H1 (cell line): ENCODE data around the gene SEMA5B. TPM values are rescaled to one million over a fixed set of nuclear protein-coding genes. Genes with fewer than 3 reads are reported as not detected.

ENCODE experiments used
- CTCF ChIA-PET: fragments of 300-600 bp; sonication (Branson Sonifier 250); formaldehyde crosslinking; loops from one replicate; lab custom pipeline; 2021; ENCODE audit not compliant: partially characterized antibody; lab: Charles Lee
- POLR2A ChIA-PET: fragments of 300-600 bp; sonication (Branson Sonifier 250); formaldehyde crosslinking; loops from one replicate; lab custom pipeline; 2021; ENCODE audit warnings: inconsistent platforms; ENCODE audit not compliant: partially characterized antibody; lab: Charles Lee
- DNase-seq, 2 experiments: peaks; one replicate each; pipeline versions ENCODE4 v3.0.0 to v3.0.0-alpha.2; 2010 to 2022; ENCODE audit warnings: low spot score in 2 of 2, low read depth in 1 of 2, mixed read lengths in 1 of 2
- FAIRE-seq: peaks from 2 replicates; lab custom pipeline; 2011; peaks lifted over from hg19 to GRCh38; lab: Jason Lieb, UNC
- H2AFZ ChIP-seq: 2 replicates; pipeline ENCODE4 v1.8.1; 2012; ENCODE audit warnings: low read length, inconsistent platforms
- H2AK5ac ChIP-seq: 2 replicates; pipeline ENCODE4 v1.6.1; 2013; ENCODE audit warnings: low read depth, low read length
- H2BK120ac ChIP-seq: replicated peaks from 2 replicates; pipeline ENCODE3; 2013; ENCODE audit warnings: low read depth, low read length, inconsistent platforms
- H2BK12ac ChIP-seq: 2 replicates; pipeline ENCODE4 v1.6.1; 2013; ENCODE audit warnings: low read depth, low read length
- H2BK15ac ChIP-seq: 2 replicates; pipeline ENCODE4 v1.6.1; 2013; ENCODE audit warnings: low read length
- H2BK20ac ChIP-seq: 2 replicates; pipeline ENCODE4 v1.6.1; 2013; ENCODE audit warnings: low read length
- H2BK5ac ChIP-seq: 2 replicates; pipeline ENCODE4 v1.6.1; 2013; ENCODE audit warnings: low read depth, low read length
- H3K14ac ChIP-seq: 2 replicates; pipeline ENCODE4 v1.6.1; 2013; ENCODE audit warnings: inconsistent platforms; ENCODE audit not compliant: insufficient read length
- H3K18ac ChIP-seq: 2 replicates; pipeline ENCODE4 v1.6.1; 2013; ENCODE audit warnings: low read length; ENCODE audit errors: extremely low read depth
- H3K23ac ChIP-seq: 2 replicates; pipeline ENCODE4 v1.6.1; 2013; ENCODE audit warnings: inconsistent platforms; ENCODE audit not compliant: insufficient read length
- H3K23me2 ChIP-seq: 2 replicates; pipeline ENCODE4 v1.6.1; 2013; ENCODE audit warnings: low read depth, low read length
- H3K27ac ChIP-seq: 2 replicates; pipeline ENCODE4 v1.6.1; 2011; ENCODE audit warnings: low read depth, low read length, inconsistent platforms
- H3K27me3 ChIP-seq, 4 experiments: replicated peaks in 1 of 4; 1 replicate in 1 of 4; 2 replicates in 3 of 4; pipeline versions ENCODE4 v1.6.1 to v1.8.1; 2011 to 2013; ENCODE audit warnings: low read length in 3 of 4, mild to moderate bottlenecking in 3 of 4, inconsistent platforms in 2 of 4, mixed read lengths in 2 of 4, moderate library complexity in 1 of 4; ENCODE audit not compliant: control insufficient read depth in 3 of 4, insufficient read depth in 3 of 4; ENCODE audit errors: extremely low read depth in 1 of 4
- H3K36me3 ChIP-seq, 4 experiments: 2 replicates each; pipeline versions ENCODE4 v1.6.1 to v1.8.1; 2011 to 2013; ENCODE audit warnings: mild to moderate bottlenecking in 4 of 4, low read length in 3 of 4, moderate library complexity in 2 of 4, control low read depth in 1 of 4, inconsistent platforms in 1 of 4; ENCODE audit not compliant: insufficient read depth in 4 of 4, control insufficient read depth in 2 of 4
- H3K4ac ChIP-seq: replicated peaks from 2 replicates; pipeline ENCODE3; 2013; ENCODE audit warnings: low read length, low read depth, mixed read lengths, inconsistent platforms; ENCODE audit not compliant: insufficient read length
- H3K4me1 ChIP-seq, 4 experiments: replicated peaks in 1 of 4; 1 replicate in 1 of 4; 2 replicates in 3 of 4; pipeline versions ENCODE4 v1.6.1 to v1.8.1; 2011 to 2013; ENCODE audit warnings: low read length in 3 of 4, inconsistent platforms in 2 of 4, mixed read lengths in 1 of 4; ENCODE audit not compliant: insufficient read depth in 4 of 4, control insufficient read depth in 3 of 4
- H3K4me2 ChIP-seq, 2 experiments: 2 replicates each; pipeline versions ENCODE4 v1.6.1 to v1.8.1; 2011 to 2013; ENCODE audit warnings: low read depth in 2 of 2, low read length in 2 of 2, control low read depth in 1 of 2, inconsistent platforms in 1 of 2, mild to moderate bottlenecking in 1 of 2; ENCODE audit not compliant: insufficient read depth in 1 of 2
- H3K4me3 ChIP-seq, 4 experiments: fragments of 200-600, 300-600 bp in 1 of 4; sonication (generic), shearing (Covaris generic), sonication (Bioruptor Twin) in 1 of 4; 2 replicates each; pipeline versions ENCODE4 v1.5.1 to v1.8.1; 2011 to 2016; ENCODE audit warnings: low read length in 4 of 4, low read depth in 3 of 4, control low read depth in 2 of 4, inconsistent platforms in 2 of 4, mild to moderate bottlenecking in 2 of 4, mixed read lengths in 1 of 4, moderate library complexity in 1 of 4; ENCODE audit not compliant: insufficient read depth in 2 of 4; ENCODE audit errors: extremely low read depth in 1 of 4
- H3K56ac ChIP-seq: replicated peaks from 2 replicates; pipeline ENCODE3; 2013; ENCODE audit warnings: low read depth, mild to moderate bottlenecking, mixed read lengths, low read length, inconsistent platforms; ENCODE audit not compliant: insufficient read length
- H3K79me1 ChIP-seq: 2 replicates; pipeline ENCODE4 v1.6.1; 2013; ENCODE audit warnings: low read depth, low read length, control low read depth
- H3K79me2 ChIP-seq, 2 experiments: 2 replicates each; pipeline versions ENCODE4 v1.6.1 to v1.8.1; 2012 to 2013; ENCODE audit warnings: low read length in 2 of 2, mild to moderate bottlenecking in 2 of 2, inconsistent platforms in 1 of 2; ENCODE audit not compliant: insufficient read depth in 2 of 2, control insufficient read depth in 1 of 2
- H3K9ac ChIP-seq, 4 experiments: replicated peaks in 1 of 4; 1 replicate in 1 of 4; 2 replicates in 3 of 4; pipeline versions ENCODE4 v1.6.1 to v1.8.1; 2011 to 2013; ENCODE audit warnings: low read depth in 3 of 4, low read length in 3 of 4, control low read depth in 2 of 4, mild to moderate bottlenecking in 2 of 4, moderate library complexity in 2 of 4, inconsistent platforms in 1 of 4; ENCODE audit errors: extremely low read depth in 1 of 4
- H3K9me3 ChIP-seq, 2 experiments: 2 replicates each; pipeline versions ENCODE4 v1.6.1 to v1.8.1; 2012 to 2013; ENCODE audit warnings: mild to moderate bottlenecking in 2 of 2, moderate library complexity in 2 of 2, control low read depth in 1 of 2, inconsistent platforms in 1 of 2, low read depth in 1 of 2, low read length in 1 of 2, mixed read lengths in 1 of 2; ENCODE audit not compliant: insufficient read depth in 2 of 2
- H4K20me1 ChIP-seq, 2 experiments: replicated peaks in 1 of 2; 2 replicates each; pipeline versions ENCODE3 to v1.8.1; 2011 to 2013; ENCODE audit warnings: inconsistent platforms in 2 of 2, low read length in 2 of 2, mild to moderate bottlenecking in 1 of 2; ENCODE audit not compliant: insufficient read depth in 2 of 2, control insufficient read depth in 1 of 2
- H4K5ac ChIP-seq: 2 replicates; pipeline ENCODE4 v1.6.1; 2013; ENCODE audit warnings: low read length, low read depth, mixed read lengths, inconsistent platforms; ENCODE audit not compliant: insufficient read length
- H4K8ac ChIP-seq: 2 replicates; pipeline ENCODE4 v1.8.0; 2013; ENCODE audit warnings: mild to moderate bottlenecking, moderate library complexity, low read length, inconsistent platforms; ENCODE audit not compliant: insufficient read depth; ENCODE audit errors: extremely low read depth
- H4K91ac ChIP-seq: replicated peaks from 2 replicates; pipeline ENCODE3; 2013; ENCODE audit warnings: low read length, mixed read lengths, inconsistent platforms; ENCODE audit not compliant: insufficient read length
- BRCA1 ChIP-seq: IDR thresholded peaks from 2 replicates; pipeline ENCODE4 v1.6.1; 2012; ENCODE audit warnings: low read depth, low read length, improper control_type of control experiment
- CHD1 ChIP-seq: IDR thresholded peaks from 2 replicates; pipeline ENCODE4 v1.6.1; 2012; ENCODE audit warnings: low read depth, low read length, improper control_type of control experiment
- EZH2 ChIP-seq: fragments of 200-600 bp; sonication (generic); IDR thresholded peaks from 2 replicates; pipeline ENCODE4 v1.7.1; 2012; ENCODE audit warnings: low read depth, mild to moderate bottlenecking, moderate library complexity, low read length, inconsistent platforms; ENCODE audit not compliant: severe bottlenecking
- HDAC6 ChIP-seq: IDR thresholded peaks from one replicate; pipeline ENCODE4 v1.7.1; 2012; ENCODE audit warnings: low read depth, mild to moderate bottlenecking, inconsistent platforms, low read length, moderate library complexity
- KDM4A ChIP-seq: IDR thresholded peaks from one replicate; pipeline ENCODE4 v1.7.1; 2012; ENCODE audit warnings: low read depth, mild to moderate bottlenecking, moderate library complexity, low read length, inconsistent platforms; ENCODE audit not compliant: severe bottlenecking
- KDM5A ChIP-seq: fragments of 200-600 bp; IDR thresholded peaks from 2 replicates; pipeline ENCODE4 v1.7.1; 2012; ENCODE audit warnings: mild to moderate bottlenecking, low read length, inconsistent platforms, mixed read lengths
- POLR2A ChIP-seq, 2 experiments: IDR thresholded peaks; 1 replicate in 1 of 2; 2 replicates in 1 of 2; pipeline ENCODE4 v1.6.1; 2011; ENCODE audit warnings: low read depth in 2 of 2, low read length in 2 of 2, mild to moderate bottlenecking in 2 of 2; ENCODE audit errors: control extremely low read depth in 1 of 2
- POLR2AphosphoS5 ChIP-seq: IDR thresholded peaks from 2 replicates; pipeline ENCODE4 v1.6.1; 2011; ENCODE audit warnings: low read depth, low read length
- RFX5 ChIP-seq: IDR thresholded peaks from 2 replicates; pipeline ENCODE4 v1.6.1; 2011; ENCODE audit warnings: low read depth, low read length, improper control_type of control experiment, borderline replicate concordance
- RNF2 ChIP-seq: fragments of 200-900, 300-1000 bp; sonication (generic); IDR thresholded peaks from 2 replicates; pipeline ENCODE4 v1.7.1; 2016; ENCODE audit warnings: borderline replicate concordance, low read depth, mild to moderate bottlenecking, antibody characterized with exemption, low read length; ENCODE audit not compliant: poor library complexity, severe bottlenecking; ENCODE audit errors: missing control alignments
- RXRA ChIP-seq: IDR thresholded peaks from 2 replicates; pipeline ENCODE4 v1.6.1; 2011; ENCODE audit warnings: low read depth, mild to moderate bottlenecking, low read length, moderate library complexity; ENCODE audit not compliant: insufficient read depth
- SP2 ChIP-seq: IDR thresholded peaks from 2 replicates; pipeline ENCODE4 v1.6.1; 2012; ENCODE audit warnings: mild to moderate bottlenecking, low read length, inconsistent platforms
- TCF12 ChIP-seq: IDR thresholded peaks from 2 replicates; pipeline ENCODE4 v1.6.1; 2011; ENCODE audit warnings: low read depth, mild to moderate bottlenecking, low read length
- TEAD4 ChIP-seq: IDR thresholded peaks from 2 replicates; pipeline ENCODE4 v1.6.1; 2012; ENCODE audit warnings: low read depth, low read length, inconsistent platforms, mixed read lengths
- ZNF274 ChIP-seq: IDR thresholded peaks from 2 replicates; pipeline ENCODE4 v1.7.0; 2012; ENCODE audit warnings: low read length, borderline replicate concordance; ENCODE audit errors: extremely low read depth
- WGBS, 2 experiments: shearing (Covaris generic) in 1 of 2; methylation state at CpG; one replicate each; pipeline versions ENCODE4 v1.1.6 to v1.1.7; 2013 to 2015; ENCODE audit warnings: low lambda C conversion rate in 2 of 2, mixed read lengths in 2 of 2, inconsistent platforms in 1 of 2, low coverage in 1 of 2, missing lambda C conversion rate in 1 of 2; ENCODE audit not compliant: insufficient replicate concordance in 2 of 2, insufficient coverage in 1 of 2, insufficient read length in 1 of 2; ENCODE audit errors: extremely low coverage in 1 of 2, missing lambda C conversion rate in 1 of 2; 5-methylcytosine and 5-hydroxymethylcytosine counted together
- polyA plus RNA-seq, 7 experiments: library from polyadenylated mRNA; depleted of rRNA in 3 of 7; stranded (reverse) in 5 of 7; unstranded in 2 of 7; fragments of >200 nt in 5 of 7; fragments of 200-250 nt in 2 of 7; gene quantifications; 1 replicate in 5 of 7; 2 replicates in 1 of 7; 4 replicates in 1 of 7; pipeline versions ENCODE4 v1.2.1 to v1.2.3, GENCODE V29; 2011 to 2013; ENCODE audit warnings: missing spikeins in 2 of 7, mixed read lengths in 2 of 7
- total RNA-seq: library from RNA; stranded (reverse); fragmentation: NEBNext Ultra II Directional; extraction: Animal tissue kit (Norgen Biotek cat#: 25700); gene quantifications from 2 replicates; pipeline ENCODE4 v1.2.1, GENCODE V29; 2021

SEMA5B gene
- total and polyA plus RNA-seq, 2 of the 8 experiments (the other 6 are each of a cell fraction or from before 2014, with no cell fraction given): 13.1 to 22.4 TPM

DNA sequence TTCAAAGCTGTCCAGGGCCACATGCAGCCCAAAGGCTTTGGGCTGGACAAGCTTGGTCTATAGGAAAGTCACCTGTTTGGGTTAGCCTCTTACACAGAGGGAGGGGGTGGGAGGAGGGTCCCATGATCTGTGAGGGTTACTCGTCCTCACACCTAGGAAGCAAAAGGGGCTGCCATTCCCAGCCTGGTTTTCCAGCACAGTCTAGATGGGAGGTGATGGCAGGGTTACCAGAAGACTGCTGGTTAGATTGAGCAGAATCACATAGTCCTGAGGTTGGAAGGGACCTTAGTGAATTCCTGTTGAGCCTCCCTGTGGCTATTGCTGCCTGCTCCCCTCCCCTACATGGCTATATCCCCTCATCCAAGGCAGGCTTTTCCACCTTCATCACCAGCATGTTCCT, 101.8 kb downstream of the SEMA5B start:
- H2BK20ac ChIP-seq: no peak overlapping the region
- FAIRE-seq (no peak), DNase-seq (no peak)
- H3K4me1 ChIP-seq: peaks cover 0 to 3% (median 2%) of the 10 kb centered on the region in 4 experiments; a peak in 4 of 7 replicates
- no peak overlapping the region for H3K4ac ChIP-seq
- whole genome bisulfite sequencing, 2 experiments: 75% methylated on average over 1 of the region's 1 CpG; no CpG with 5 or more reads in 1 of the 2 experiments
- ChIA-PET POLR2A (no interaction called here), CTCF (interaction anchor here (0.6 to 6.4 kb wide), 5 partner anchors 16 to 350 kb away, joined by 3 to 57 read pairs (median 3); no protein-coding TSS in a partner anchor)
- no peak overlapping the region for H2AFZ ChIP-seq
- no peak overlapping the region for H2BK15ac ChIP-seq
- H2BK5ac ChIP-seq: no peak overlapping the region
- H3K14ac ChIP-seq: no peak overlapping the region
- H3K27me3 ChIP-seq: peaks cover 0 to 24% (median 17%) of the 10 kb centered on the region in 4 experiments; a peak in 5 of 7 replicates
- H3K9me3 ChIP-seq: no peaks in the 10 kb centered on the region
- no peak overlapping the region for H4K8ac ChIP-seq
- no peak overlapping the region for H3K18ac ChIP-seq
- no peak overlapping the region for H4K5ac ChIP-seq
- no peaks in the 10 kb centered on the region for H3K36me3 ChIP-seq
- no peak overlapping the region for H3K23ac ChIP-seq
- H3K23me2 ChIP-seq: peaks cover 6% of the 10 kb centered on the region; the same call in 1 of the 2 replicates
- H3K9ac ChIP-seq: no peak overlapping the region
- H3K4me2 ChIP-seq: no peak overlapping the region
- H2BK12ac ChIP-seq: no peak overlapping the region
- no peak overlapping the region for H3K4me3 ChIP-seq
- no peak overlapping the region for H3K56ac ChIP-seq
- no peak overlapping the region for H3K27ac ChIP-seq
- no peak overlapping the region for H2AK5ac ChIP-seq
- H4K91ac ChIP-seq: no peak overlapping the region
- H2BK120ac ChIP-seq: no peak overlapping the region
- no peaks in the 10 kb centered on the region for H4K20me1 ChIP-seq
- H3K79me2 ChIP-seq: no peaks in the 10 kb centered on the region
- no peaks in the 10 kb centered on the region; the same call in 1 of the 2 replicates for H3K79me1 ChIP-seq
- TF ChIP-seq KDM5A: no peak
- TF ChIP-seq TEAD4: no peak
- no peak for TF ChIP-seq BRCA1
- no peak for TF ChIP-seq HDAC6
- no peak for TF ChIP-seq TCF12
- TF ChIP-seq EZH2: no peak
- TF ChIP-seq ZNF274: no peak
- TF ChIP-seq POLR2A (IDR thresholded peaks at IDR 0.05; ENCODE audit: control extremely low read depth in 1 of 2, low read depth in 2 of 2, low read length in 2 of 2): no peak
- no peak for TF ChIP-seq RFX5
- TF ChIP-seq POLR2AphosphoS5: no peak
- no peak for TF ChIP-seq RXRA
- no peak for TF ChIP-seq SP2
- no peak for TF ChIP-seq CHD1
- no peak for TF ChIP-seq KDM4A
- no peak for TF ChIP-seq RNF2
